SW 1271 (cell line): ENCODE data around the gene ARID3C.
"Not testable (repeated sequence)": the region's sequence is repeated elsewhere in the genome, so short reads cannot be mapped to it uniquely, and the experiment has no call there.

Experiments
- DNase-seq, 2 experiments: peaks; one replicate each; lab custom pipeline; 2025; lab: John Stamatoyannopoulos, UW

Gene ARID3C

GRCh38 chr9:34652602-34653000, 23.7 kb upstream of the ARID3C start:
- DNase-seq = no peak

- peak; percentile 76 to 78 for DNase-seq
Measured at GRCh38 chr9:34651876-34652601, 23.2 kb upstream of the ARID3C start, which contains the start of gene IL11RA. Gene IL11RA (plus strand): TSS chr9:34652185. CDS start chr9:34655218, 3,033 bp downstream.

DNA sequence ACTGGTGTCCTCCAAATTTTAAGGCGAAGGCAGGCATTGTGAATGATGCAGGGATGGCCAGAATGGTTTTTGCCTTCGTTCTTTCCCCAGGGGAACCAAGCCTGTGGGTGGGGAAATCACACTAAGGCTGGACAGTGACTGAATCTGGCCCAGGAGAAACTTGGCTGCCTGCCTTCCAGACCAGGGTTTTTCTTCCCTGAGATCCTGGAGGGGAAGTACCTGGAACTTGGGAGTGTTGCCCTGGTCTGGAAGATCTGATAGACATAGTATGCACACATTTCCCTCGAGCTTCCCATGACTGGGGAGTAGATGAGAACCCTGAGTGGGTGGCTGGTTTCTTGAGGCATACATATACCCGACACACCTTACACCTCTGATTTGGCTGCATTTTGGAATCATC, 22.5 kb upstream of the ARID3C start:
- DNase-seq = no peak

DNA sequence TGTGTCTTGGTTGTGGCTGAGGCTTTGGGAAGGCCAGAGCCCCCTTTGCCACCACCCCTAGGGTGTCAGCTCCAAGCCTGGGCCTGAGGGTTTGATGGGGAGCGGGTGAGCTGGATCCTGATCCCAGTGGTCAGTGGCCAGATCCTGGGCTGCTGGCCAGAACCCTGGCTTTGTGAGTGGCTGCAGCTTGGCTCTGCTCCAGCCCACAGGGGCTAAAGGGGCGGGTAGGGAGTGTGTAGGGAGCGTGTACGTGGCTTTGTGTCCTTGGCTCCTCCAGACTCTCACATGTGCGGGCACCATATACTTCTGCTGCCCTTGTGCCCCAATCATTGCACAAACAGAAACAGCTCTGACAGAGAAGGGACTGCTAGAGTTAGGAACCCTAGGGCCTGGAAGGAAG, 21.9 kb upstream of the ARID3C start:
- no peak for DNase-seq

DNA sequence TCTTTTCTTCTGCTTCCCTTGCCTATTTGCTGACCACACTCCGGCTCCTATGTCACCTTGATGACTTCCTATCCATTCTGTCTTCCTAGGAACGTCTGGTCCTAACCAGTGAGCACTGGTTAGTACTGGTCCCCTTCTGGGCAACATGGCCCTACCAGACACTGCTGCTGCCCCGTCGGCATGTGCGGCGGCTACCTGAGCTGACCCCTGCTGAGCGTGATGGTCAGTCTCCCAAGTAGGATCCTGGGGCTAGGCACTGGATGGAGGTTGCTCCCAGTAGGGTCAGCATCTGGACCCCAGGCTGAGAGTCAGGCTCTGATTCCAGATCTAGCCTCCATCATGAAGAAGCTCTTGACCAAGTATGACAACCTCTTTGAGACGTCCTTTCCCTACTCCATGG, 19.8 kb upstream of the ARID3C start:
- DNase-seq = no peak

DNA sequence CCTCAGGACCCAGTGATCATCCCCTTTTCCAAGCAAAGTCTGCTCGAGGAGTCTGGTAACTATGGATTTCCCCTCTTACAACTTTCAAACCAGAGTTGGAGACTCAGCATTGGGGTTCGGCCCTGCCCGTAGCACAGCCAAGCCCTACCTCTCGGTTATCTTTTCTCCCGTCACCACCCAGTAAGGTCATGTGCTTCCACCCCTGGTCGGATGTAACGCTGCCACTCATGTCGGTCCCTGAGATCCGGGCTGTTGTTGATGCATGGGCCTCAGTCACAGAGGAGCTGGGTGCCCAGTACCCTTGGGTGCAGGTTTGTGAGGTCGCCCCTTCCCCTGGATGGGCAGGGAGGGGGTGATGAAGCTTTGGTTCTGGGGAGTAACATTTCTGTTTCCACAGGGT, 18.8 kb upstream of the ARID3C start:
- DNase-seq = no peak

GRCh38 chr9:34647084-34647403, 18.2 kb upstream of the ARID3C start:
- DNase-seq = no peak

DNA sequence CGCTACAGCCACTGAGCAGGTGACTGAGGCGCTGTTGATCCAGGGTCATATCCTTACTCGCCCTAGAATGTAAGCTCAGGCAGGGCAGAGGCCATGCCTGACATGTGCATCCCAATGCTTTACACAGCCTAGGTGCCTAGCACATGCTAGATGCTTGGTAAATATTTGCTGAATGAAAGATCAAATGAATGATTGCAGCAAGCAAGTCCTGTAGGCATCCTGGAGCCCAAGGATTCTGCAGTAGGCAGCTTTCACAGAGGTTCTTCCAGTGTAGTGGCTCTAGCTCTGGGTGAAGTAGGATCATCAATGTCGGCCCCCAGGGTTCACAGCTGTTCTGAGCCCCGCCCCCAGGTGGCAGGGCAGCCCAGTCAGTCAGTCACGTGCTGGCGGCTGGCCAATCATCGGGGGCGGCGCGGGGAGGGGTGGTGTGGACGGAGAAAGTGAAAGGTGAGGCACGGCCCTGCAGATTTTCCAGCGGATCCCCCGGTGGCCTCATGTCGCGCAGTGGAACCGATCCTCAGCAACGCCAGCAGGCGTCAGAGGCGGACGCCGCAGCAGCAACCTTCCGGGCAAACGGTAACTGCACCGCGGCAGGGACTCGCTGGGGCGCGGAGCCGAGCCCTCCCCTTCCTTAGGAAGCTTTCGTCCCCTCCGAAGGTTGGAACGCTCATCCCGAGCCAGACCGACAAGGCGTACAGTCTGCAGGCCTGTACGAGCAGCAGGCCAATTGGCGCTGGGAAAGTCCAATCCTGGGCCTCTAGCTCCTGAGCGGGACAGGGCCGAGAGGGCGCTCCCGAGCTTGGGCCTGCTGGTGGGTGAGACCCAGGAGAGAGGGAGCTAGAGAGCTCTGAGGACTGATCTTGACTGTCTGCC, 17.6 kb upstream of the ARID3C start, which contains the start of gene GALT:
GALT (plus strand) TSS at position 465 of the 873 bp plus-strand sequence; CDS start at position 495, 30 bp downstream.
- peak; percentile 51 to 75 for DNase-seq

- DNase-seq = no peak
Measured at GRCh38 chr9:34644766-34645314, 16.0 kb upstream of the ARID3C start.

- DNase-seq = no peak
Measured at GRCh38 chr9:34642679-34643078, 13.8 kb upstream of the ARID3C start.

- DNase-seq = not testable (repeated sequence)
Measured at GRCh38 chr9:34639322-34639721, 10.5 kb upstream of the ARID3C start.

DNA sequence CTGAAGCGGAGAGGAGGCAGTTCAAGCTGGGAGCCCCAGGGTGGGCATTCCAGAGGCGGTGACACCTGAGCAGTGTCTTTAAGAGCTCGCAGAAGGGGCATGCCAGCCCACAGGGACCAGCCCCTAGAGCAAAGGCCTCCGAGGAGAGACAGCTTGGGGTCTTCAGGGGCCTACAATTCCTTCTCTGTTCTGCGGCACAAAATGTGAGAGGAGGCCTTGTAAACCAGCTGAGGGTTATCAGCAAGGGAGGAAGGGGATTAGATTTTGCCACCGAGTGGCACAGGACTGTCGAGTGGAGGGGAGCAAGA, 9.2 kb upstream of the ARID3C start:
- no peak for DNase-seq

DNA sequence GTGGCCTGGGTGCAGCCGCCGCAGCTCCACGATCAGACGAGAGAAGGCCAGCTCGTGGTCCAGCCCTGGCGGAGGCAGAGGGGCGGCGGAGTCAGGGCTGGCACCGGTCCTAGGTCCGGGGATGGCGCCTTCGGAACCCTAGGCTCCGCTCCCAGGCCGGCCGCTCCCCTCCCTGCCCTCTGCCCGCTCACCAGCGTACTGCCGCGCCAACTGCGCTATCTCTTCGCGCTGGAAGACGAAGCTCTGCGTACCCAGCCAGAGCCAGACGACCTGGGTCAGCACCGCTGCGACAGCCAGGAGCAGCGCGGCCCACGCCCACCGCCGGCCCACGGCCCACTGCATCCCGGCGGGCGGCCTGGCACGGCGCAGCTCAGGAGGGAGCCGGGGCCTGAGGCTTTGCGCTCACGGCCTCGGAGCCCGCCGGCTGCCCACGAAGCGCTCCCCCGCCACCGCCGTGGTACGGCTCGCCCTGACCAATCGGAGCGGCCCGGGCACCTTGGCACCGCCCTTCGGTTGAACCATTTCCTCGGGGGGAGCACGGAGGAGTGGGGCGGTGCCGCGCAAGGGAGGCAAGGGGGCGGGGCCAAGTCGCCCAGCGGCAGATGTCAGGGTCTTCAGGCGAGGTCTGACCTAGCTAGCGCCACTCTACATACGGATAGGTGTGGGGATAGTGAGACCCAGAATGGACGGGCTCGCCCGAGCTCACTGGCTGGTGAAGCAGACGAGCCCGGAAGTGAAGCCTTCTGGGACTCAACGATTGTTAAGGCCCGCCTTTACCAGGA, 8.7 kb upstream of the ARID3C start, which contains the start of gene SIGMAR1:
SIGMAR1 (minus strand) TSS at position 432 of the 782 bp plus-strand sequence; CDS start at position 342, 90 bp downstream.
- peak; percentile 43 to 78 for DNase-seq

DNA sequence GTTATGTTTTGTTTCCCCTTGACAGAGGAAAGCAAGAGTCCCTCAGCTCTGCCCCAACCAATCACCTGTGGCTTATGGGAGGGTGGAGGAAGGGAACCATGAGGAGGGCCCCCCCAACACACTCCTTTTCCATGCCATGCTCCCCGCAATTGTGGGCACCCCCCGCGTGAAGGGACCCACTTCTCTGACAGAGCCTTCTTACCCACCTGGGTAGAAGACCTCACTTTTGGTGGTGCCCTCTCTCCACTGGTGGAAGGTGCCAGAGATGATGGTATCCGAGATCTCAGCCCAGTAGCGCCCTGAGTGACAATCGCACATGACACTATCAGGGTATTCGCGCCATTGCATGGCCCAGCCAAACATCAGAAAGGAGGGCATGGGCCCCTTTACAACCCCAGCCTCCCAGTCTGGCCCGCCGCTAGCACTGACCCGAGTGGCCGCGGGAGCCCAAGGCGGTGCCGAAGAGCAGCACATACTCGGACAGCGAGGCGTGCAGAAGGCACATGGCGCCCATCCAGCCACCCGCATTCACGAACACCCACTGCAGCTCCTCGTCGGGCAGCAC, 8.0 kb upstream of the ARID3C start:
- DNase-seq = no peak

DNA sequence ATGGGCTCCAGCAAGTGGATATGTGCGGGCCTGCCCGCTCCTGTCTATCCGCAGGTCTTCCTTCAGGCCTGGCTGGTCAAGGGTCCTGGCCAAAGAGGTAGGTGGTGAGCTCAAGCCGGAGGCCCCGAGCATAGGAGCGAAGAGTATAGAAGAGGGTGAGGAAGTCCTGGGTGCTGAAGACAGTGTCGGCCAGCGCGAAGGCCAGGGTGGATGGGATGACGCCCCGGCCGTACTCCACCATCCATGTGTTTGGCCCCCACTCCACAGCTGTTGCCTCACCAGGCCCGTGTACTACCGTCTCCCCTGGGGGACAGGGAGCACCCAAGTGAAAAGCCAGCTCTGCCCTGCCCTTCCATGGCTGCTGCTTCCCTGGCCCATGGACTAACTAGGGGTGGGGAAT, 6.7 kb upstream of the ARID3C start:
- DNase-seq = no peak

- no peak for DNase-seq
Measured at GRCh38 chr9:34634551-34635248, 5.8 kb upstream of the ARID3C start.

GRCh38 chr9:34633851-34634550, 5.1 kb upstream of the ARID3C start:
- DNase-seq = peak in 1 of 2 experiments; percentile 52

DNA sequence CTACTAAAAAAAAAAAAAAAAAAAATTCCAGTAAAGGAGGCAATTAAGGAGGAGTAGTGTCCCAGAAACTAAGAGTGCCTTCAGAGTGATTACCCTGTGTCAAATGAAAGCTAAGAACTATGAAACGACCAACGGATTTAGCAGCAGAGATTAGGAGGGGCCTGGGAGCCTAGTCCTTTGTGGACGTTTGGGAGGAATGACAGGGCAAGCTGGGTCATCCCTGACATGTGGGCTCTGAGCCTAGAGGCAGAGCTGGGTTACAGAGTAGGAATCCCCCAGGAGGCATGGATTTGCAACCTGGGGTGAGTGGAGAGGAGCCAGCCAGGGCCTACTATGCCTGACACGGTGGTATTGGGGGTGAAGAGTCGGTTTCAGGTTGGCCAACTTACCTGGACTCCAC, 4.3 kb upstream of the ARID3C start:
- DNase-seq = no peak

DNA sequence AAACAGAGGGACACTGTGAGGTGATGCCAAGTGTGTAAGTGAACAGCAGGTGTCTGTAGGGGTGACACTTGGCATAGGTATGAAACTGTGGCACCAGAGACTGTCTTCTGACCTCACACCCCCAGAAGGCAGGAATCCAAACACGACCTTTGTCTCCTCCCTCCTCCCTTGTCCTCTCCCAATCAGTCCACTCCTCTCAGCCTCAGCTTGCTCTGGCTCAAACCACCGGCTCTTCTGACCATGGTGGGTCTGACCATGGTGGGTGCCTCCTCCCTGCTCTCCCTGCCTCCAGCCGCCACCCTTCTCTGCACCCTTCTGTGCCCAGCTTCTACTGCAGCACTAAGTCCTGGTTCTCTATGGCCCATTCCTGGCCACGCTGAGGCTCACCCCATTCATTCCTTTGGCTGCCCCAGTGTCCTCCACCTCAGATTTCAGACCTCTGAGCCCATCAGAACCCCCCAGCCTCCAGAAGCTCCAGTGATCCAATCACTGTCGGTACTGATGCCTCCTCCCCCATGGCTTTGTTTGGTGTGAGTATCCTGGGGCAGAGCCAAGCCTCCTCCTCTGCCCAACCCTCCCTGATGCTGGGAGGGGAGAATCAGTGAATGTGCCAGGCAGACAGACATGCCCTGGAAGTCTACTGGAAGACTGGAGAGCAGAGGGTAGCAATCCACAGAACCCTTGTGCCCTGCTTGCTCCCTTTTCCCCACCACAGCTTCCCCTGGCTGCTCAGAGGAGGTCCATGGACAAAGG, 1.7 kb upstream of the ARID3C start:
- DNase-seq = no peak

GRCh38 chr9:34629491-34629808, 584 bp upstream of the ARID3C start:
- DNase-seq = no peak
